Activated CD8-positive, alpha-beta memory T cell treated with anti-CD3 and anti-CD28 coated beads for 4 hours (primary cell): Measurements from ENCODE around the gene VMP1.
A peak's percentile ranks its signal among the peaks of the same experiment; 100 is the strongest.

Experiments
- DNase-seq, 2 donors: peaks; one replicate each; pipeline ENCODE4 v3.0.0-alpha.2; 2020; ENCODE audit warnings: low read depth in 2 of 2

Gene VMP1

DNA sequence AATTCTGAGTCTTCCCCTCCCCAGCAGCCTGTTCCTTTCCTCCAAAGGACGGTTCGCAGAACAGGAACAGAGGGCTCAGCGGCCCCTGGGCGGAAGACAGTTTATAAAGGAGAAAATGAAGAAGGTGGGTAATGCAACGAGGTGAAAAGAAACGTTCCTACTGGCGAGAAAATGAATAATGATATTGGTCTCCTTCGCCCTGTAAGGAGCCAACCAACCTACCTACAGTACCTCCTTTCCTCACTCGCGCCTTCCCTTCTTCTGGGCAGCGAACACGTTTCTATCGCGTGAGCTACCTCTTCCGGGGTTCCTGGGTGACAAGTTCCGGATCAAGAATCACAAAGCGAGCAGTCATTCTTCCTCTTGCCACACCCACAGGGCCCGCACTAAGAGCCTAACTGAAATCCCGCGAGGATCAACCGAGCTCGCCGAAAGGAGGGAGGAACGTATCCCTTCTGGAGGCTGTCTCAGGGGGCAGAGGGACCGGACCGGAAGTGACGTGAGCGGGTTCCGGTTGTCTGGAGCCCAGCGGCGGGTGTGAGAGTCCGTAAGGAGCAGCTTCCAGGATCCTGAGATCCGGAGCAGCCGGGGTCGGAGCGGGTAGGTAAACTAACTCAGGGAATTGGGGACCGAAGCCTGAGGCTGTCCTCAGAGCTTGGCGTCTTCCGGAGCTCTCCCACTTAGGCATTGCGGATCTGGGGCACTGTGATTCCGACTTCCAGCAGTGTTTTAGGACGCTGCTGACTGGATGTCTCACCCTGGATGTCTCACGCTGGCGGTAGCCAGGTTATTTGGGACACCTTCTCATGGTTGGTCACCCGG is at the start of gene VMP1, which contains the start of gene PTRH2:
TSS of gene VMP1 (plus strand) at position 506 of the 822 bp plus-strand sequence. CDS start 23,793 bp downstream, outside the sequence.
TSS of gene PTRH2 (minus strand) at position 282 of the 822 bp plus-strand sequence. CDS start 9,452 bp downstream, outside the sequence.
- peak; percentile 75 to 85 for DNase-seq

DNA sequence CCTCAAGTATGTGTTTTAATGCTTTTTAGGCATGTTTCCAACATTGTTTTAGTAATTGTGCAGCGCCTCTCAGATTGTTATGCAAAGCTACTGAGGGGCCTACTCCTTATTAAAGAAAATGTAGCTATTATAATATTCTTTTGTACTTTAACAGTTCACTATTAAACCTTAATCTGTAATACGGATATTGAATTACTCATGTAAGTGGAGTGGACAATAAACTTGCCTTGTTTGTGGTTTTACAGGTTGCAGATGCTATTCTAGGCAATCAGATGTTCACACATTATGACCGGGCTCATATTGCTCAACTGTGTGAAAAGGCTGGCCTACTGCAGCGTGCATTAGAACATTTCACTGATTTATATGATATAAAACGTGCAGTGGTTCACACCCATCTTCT is 41.2 kb upstream of the VMP1 start:
- no peak for DNase-seq

DNA sequence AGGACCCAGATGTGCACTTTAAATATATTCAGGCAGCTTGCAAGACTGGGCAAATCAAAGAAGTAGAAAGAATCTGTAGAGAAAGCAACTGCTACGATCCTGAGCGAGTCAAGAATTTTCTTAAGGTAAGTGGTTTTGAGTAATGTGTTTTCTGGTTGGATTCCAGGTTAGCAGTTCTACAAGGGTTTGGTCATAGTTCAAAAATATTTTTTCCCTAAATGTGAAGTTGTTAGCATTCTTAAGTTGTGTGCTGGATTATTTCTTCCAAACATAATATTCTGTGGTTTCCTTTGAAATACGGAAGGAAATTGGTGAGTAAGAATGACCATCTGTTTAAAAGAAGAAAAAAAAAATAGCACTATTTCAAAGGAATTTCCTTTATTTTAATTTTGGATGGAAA is 38.6 kb upstream of the VMP1 start:
- DNase-seq = no peak

DNA sequence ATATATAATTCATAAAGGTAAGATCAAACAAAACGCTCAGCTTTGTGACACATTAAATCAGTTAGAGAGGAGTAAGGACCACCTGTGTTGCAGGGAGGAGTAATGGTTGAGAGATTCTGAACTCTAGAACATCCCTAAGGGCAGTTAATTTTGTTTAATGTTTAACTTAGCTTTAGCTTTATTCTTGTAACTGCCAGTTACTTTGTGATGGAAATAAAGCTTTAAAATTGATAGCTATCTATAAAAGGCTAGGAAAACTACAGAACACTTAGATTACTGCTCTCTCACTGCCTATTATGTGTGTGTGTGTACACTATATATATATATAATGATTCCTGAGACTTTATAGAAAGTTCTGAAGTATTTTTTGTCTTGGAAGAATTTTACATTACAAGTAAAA is 38.0 kb upstream of the VMP1 start:
- DNase-seq = no peak

DNA sequence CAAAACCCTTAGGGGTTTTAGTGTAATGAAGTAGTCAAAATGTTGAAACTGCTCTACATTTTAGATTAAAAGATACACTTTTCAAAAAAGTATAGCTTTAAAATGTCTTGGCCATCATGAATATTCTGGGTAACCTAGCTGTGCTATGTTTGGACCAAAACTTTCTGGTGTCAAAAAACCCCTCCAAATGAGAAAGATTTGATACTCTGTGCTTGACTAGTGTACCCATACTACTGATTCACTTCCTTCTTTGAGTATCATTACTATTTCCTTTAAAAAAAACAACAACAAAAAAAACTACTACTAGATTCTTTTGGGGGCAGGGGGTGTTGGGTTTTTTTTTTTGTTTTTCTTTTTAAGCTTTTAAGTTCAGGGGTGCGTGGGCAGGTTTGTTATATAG is 37.5 kb upstream of the VMP1 start:
- no peak for DNase-seq

DNA sequence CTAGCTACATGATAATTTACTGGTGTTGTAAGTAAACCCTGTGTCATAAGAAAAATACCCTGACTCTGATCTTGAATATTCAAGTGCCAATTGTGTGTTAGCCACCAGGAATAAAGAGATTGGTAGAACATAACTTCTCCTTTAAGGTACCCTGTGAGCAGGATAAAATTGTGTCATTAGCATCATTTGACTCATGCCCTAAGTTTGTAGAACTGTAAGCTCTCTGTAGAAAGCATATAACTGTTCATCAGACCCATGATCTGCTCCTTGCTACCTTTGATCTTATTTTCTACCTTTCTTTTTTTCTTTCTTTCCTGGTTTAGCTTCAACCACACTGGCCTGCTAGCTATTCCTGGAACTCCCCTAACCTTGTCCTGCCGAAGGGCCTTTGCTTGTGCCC is 36.1 kb upstream of the VMP1 start:
- DNase-seq = no peak

DNA sequence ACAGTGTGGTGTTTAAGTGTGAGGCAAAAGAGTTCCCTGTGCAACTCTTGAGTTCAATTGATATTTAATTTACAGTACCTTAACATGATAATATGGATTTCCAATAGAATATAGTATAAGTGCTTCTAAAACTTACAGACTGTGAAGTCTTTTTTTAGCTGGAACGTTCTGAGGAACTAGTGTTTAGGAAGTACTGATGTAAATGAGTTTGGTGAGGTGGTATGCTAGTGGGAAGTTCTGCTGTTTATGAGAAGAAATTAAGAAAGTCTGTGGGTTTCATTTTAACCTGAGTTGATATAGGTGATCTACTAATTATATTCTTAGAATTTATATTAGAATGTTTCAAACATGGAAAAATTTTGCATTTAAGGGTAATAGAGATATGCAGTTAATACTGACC is 32.2 kb upstream of the VMP1 start:
- DNase-seq = no peak

DNA sequence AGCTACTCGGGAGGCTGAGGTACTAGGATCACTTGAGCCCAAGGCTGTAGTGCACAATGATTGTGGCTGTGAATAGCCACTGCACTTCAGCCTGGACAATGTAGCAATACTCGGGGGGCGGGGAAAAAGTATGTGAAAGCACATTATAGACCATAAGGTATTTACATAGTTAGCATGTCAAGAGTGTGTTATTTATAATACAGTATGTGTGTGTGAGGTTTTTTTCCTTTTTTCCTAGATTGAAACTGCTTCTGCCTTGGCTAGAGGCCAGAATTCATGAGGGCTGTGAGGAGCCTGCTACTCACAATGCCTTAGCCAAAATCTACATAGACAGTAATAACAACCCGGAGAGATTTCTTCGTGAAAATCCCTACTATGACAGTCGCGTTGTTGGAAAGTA is 30.7 kb upstream of the VMP1 start:
- DNase-seq = no peak

DNA sequence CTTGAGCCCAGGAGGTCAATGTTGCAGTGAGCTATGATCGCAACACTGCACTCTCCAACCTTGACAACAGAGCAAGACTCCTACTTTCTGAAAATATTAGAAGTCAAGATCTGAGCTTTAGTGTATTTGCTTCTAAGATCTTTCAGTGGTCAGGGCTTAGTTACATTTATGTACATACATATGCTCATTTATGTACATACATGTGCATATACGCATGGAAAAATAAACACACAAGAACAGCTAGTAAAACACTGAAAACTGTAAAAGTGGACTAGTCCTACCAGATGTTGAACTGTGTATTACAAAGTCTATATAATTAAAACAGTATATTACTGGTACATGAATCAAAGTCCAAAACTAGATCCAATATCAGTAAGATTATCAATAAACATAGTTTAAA is 28.5 kb upstream of the VMP1 start:
- DNase-seq = no peak

DNA sequence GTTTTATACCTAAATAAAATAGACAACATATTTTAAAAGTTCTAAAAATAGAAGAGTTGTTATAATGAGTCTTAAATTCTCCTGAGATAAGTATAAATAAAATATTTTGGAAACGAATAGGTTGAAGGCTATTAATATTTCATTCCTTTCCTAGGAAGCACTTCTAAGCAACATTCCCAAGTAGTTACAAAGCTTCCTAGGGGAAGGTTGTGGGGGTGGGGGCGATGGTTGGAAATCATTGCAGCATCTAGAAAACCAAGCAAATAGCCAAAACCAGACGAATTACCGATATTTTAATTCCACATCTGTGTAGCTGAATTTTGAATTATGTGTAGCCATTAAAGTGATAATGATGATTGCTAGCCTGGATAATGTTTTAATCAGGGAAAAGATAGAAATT is 27.1 kb upstream of the VMP1 start:
- DNase-seq = no peak

DNA sequence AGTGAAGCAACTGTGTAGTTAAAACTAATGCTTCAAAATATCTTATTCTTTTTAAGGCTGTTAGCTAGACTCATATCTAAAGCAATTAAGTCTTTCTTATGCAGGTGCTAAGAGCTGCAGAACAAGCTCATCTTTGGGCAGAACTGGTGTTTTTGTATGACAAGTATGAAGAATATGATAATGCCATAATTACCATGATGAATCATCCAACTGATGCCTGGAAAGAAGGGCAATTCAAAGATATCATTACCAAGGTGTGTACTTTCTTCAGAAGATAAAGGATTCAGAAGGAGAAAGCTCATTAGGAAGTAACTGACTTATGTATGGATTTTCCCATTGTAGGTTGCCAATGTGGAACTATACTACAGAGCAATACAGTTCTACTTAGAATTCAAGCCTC is 24.2 kb upstream of the VMP1 start:
- no peak for DNase-seq

DNA sequence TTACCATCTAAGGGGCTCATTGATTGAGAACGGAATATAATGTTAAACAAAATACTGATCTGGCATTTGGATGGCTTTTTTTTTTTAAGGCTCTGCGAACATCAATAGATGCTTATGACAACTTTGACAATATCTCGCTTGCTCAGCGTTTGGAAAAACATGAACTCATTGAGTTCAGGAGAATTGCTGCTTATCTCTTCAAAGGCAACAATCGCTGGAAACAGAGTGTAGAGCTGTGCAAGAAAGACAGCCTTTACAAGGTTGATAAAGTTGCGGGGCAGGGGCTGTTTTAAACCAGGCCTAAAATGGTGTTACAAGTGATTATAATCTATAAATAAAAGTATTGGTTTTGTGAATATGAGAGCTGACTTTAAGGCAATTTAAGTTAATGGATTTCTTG is 22.5 kb upstream of the VMP1 start:
- DNase-seq = no peak

DNA sequence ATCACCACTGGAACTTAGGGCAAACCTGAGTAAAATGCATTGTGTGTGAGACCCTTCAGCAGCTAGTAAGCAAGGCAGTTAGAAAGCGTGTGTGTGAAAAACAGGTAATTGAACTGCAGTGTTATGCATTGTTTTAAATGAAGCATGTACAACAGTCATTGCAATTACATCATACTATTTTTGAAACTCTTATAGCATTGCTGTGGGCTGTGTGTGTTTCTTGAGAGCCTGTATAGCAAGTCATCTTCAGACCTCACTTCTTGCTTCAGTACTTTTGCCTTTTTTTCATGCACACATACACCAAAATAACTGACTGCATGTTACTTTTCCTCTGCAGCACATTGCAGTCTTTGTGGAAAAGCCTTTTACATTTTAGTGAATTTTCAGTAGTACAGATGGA is 19.4 kb upstream of the VMP1 start:
- DNase-seq = no peak

DNA sequence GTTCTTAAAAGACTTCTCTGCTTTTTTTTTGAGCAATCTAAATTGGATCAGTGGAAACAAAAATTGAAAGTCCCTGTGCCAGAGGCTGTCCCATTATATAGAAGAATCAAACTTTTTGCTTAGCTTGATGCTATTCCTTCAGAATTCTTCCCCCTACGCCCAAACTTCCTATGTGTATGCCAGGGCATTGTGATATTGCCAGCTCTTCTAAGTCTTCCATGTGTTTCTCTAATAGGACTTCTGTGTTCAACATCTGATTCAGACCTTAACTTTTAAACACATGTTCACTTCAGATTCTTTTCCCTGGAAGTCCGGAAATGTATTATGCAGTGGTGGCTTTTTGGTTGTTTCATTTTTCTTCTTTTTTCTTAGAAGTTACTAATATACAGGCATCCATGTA is 19.0 kb upstream of the VMP1 start:
- DNase-seq = no peak

DNA sequence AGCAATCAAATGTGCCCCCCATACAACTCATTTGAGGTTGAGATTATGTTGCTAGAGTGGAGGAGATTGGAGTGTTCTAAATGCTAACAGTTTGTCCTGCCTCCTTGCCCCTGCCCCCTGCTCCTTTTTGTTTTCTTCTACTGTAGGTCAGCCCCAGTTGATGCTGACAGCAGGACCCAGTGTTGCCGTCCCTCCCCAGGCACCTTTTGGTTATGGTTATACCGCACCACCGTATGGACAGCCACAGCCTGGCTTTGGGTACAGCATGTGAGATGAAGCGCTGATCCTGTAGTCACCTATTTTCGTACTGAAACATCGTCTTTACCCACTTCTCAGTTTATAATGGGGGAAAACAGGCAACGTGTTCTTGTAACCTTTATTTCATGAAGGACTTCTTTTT is 13.9 kb upstream of the VMP1 start:
- no peak for DNase-seq

DNA sequence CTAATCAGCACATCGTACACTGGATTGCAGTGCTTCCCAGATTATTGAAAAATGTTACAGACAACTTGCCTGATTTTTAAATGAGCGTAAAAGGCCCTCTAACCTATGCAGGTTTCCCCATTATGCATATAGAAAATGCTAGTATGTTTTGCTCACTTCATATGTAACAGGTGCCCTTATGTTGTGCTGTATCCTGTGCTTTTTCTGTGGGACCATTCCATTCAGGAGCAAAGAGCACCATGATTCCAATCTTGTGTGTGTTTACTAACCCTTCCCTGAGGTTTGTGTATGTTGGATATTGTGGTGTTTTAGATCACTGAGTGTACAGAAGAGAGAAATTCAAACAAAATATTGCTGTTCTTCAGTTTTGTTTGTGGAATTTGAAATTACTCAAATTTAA is 13.1 kb upstream of the VMP1 start:
- DNase-seq = no peak

DNA sequence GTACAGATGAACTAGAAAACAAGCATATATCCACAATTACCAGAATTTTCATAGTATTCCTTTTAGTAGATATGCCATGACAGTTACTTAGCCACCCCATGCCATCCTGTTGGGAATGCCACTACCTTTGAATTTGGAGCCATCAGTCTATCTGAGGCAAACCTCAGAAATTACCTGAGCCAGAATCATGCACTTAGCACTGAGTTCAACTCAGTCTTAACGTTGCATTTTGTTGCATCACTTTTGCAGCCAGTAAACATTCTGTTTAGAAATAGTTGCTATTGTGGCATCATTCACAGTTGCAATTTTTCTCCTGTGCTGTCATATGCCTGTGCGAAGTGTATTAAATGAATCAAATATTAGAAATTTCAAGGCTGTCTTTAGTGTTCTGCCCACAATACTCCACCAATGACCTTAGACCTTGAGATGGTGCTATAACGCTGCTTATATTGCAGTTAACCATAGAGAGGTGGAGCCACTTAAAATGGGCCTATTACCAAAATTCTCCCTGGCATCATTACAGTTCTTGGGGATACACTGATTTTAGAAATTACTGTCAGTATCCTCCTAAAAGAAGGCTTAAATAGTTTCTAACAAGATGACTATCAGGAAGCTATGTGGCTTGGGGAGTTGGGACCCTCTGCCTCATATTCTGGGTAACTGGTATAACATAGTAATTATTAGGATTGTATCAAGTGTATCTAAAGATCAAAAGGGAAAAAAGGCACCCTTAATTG is 11.3 kb upstream of the VMP1 start:
- no peak for DNase-seq

DNA sequence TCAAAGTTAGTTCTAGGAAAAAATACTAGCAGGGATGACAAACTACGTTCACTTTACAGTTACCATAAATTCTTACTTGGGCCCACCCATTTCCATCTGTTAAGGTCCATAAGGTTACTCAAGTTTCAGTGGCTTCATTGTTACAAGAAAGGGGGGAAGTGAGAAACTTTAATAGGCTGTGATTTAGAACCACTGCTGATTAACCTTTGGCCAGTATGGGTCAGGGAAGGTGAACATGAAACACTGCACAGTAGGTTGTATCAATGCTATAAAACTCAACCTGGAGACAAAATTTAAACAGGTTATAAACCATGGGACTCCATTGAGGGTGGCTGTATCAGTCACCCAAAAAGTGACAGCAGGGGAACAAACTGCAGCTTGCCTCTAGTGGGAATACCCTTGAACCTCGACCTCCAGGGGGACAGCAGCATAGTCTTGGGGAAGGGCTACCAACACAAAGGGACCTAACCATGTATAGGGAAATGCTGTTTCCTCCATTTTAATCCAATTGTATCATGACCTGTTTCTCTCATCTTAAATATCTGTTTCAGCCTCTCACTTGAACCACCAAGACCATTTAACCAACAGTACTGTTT is 10.7 kb upstream of the VMP1 start:
- no peak for DNase-seq

DNA sequence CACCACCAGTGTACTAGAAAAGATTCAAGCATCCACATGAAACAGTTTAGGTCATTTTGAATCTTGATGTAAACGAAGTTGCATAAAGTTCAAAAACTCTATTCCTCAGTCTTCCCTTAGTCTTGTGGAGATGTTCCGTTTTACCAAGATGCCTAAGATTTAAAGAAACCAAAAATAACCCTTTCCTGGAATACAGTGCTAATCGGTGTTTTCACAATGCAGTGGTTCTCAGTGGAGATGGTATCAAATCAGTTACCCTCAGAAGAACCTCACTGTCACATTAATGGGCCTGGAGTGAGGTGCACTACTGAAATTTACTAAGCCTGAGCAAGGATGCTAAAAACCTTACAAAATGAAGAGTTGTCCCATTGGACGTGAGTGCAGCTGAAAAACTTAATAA is 9.3 kb upstream of the VMP1 start:
- DNase-seq = no peak

DNA sequence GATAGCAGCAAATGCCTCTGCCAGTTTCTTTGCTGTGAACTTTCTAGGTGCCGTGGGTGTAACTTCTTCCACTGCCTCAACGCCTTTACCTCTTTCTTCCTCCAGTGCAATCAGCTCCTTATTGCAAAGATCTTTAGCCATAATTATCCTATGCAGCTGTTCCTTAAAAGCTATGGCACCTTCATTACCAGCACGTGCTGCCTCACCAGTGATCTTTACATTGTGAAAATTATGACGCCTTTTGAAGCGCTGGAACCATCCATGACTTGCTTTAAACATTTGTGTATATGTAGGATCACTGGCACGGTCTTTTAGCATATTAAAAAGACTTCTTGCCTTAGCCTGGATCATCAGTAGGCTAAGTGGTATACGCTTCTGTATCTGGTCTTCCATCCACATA is 8.2 kb upstream of the VMP1 start:
- no peak for DNase-seq

DNA sequence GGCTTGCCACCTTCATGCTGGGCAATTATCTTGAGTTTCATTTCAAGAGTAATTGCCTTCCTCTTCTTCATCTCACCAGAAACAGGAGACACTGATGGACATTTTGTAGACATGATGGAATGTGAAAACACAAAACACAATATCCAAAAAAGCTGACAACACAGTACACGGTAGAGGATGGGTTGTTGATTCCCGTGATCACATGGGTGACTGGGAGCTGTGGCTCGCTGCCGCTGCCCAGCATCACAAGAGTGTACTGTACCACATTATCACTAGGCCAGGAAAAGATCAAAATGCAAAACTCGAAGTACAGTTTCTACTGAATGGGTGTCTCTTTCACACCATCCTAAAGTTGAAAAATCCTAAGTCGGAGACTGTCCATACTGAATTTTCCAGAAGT is 7.7 kb upstream of the VMP1 start:
- DNase-seq = no peak

DNA sequence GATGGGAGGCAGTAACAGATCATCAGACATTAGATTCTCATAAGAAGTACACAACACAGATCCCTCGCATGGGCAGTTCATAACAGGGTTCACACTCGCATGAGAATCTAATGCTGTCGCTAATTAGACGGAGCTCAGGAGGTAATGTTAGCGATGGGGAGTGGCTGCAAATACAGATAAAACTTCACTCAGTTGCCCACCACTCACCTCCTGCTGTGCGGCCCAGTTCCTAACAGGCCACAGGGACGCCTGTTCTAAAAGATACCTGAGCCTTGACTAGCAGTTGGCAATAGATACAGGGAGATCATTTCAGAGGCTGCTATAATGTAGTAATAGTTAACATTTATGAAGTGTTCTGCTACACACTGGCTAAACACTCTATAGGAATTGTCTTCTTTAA is 5.2 kb upstream of the VMP1 start:
- no peak for DNase-seq

DNA sequence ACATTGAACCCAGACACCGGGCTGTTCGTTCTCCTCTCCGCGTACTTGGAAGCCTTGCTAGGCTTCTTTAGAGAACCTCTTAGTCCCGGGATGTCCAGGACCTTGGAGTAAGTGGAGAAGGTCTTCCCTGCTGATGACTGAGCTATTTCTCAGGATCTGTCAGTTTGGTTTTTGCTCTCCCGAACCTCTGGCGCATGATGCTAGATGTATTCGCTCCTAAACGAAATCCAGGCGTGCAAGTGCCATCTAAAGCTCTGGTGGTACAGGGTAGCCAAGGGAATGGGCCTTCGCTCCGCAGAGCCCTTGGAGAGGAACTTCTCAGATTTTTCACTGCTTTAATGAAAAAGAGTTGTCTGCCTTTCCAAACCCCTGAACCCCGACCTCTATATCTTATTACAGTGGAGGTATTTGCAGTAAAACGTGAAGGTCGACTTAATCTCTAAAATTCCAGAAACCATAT is 547 bp downstream of the VMP1 start:
- no peak for DNase-seq
